GM06990 (cell line): ENCODE results near the gene MEGF6.

Experiments
- DNase-seq: peaks from one replicate; pipeline ENCODE4 v3.0.0-alpha.2; 2011; ENCODE audit not compliant: insufficient read length; ENCODE audit errors: extremely low read depth
- H3K27me3 ChIP-seq: replicated peaks from 2 replicates; pipeline ENCODE4 v1.6.0; 2011; ENCODE audit warnings: low read length; ENCODE audit not compliant: control insufficient read depth, insufficient read depth
- H3K36me3 ChIP-seq: 2 replicates; pipeline ENCODE4 v1.5.1; 2011; ENCODE audit warnings: low read length; ENCODE audit not compliant: control insufficient read depth, insufficient read depth
- H3K4me3 ChIP-seq: replicated peaks from 2 replicates; pipeline ENCODE4 v1.5.1; 2011; ENCODE audit warnings: low read depth, mild to moderate bottlenecking, control low read depth, low read length
- TF ChIP-seq, protein P1 (sequence below): IDR thresholded peaks from 2 replicates; pipeline ENCODE4 v1.5.1; 2011; ENCODE audit warnings: low read length, control low read depth, mild to moderate bottlenecking, inconsistent platforms; ENCODE audit not compliant: insufficient read depth, poor library complexity, severe bottlenecking

Gene MEGF6, protein sequence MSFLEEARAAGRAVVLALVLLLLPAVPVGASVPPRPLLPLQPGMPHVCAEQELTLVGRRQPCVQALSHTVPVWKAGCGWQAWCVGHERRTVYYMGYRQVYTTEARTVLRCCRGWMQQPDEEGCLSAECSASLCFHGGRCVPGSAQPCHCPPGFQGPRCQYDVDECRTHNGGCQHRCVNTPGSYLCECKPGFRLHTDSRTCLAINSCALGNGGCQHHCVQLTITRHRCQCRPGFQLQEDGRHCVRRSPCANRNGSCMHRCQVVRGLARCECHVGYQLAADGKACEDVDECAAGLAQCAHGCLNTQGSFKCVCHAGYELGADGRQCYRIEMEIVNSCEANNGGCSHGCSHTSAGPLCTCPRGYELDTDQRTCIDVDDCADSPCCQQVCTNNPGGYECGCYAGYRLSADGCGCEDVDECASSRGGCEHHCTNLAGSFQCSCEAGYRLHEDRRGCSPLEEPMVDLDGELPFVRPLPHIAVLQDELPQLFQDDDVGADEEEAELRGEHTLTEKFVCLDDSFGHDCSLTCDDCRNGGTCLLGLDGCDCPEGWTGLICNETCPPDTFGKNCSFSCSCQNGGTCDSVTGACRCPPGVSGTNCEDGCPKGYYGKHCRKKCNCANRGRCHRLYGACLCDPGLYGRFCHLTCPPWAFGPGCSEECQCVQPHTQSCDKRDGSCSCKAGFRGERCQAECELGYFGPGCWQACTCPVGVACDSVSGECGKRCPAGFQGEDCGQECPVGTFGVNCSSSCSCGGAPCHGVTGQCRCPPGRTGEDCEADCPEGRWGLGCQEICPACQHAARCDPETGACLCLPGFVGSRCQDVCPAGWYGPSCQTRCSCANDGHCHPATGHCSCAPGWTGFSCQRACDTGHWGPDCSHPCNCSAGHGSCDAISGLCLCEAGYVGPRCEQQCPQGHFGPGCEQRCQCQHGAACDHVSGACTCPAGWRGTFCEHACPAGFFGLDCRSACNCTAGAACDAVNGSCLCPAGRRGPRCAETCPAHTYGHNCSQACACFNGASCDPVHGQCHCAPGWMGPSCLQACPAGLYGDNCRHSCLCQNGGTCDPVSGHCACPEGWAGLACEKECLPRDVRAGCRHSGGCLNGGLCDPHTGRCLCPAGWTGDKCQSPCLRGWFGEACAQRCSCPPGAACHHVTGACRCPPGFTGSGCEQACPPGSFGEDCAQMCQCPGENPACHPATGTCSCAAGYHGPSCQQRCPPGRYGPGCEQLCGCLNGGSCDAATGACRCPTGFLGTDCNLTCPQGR (N-terminal part only)

GRCh38 chr1:3611170-3612019, at the start of gene MEGF6:
MEGF6 (minus strand) TSS chr1:3611508; CDS start chr1:3611268, 240 bp downstream.
- Histone ChIP-seq H3K36me3 (no peaks in the 10 kb centered on the region), H3K27me3 (peaks cover 2% of the 10 kb centered on the region; the same call in 1 of the 2 replicates), H3K4me3 (no peak within 1 kb of the TSS; the same call in 1 of the 2 replicates)
- TF ChIP-seq, protein P1, sequence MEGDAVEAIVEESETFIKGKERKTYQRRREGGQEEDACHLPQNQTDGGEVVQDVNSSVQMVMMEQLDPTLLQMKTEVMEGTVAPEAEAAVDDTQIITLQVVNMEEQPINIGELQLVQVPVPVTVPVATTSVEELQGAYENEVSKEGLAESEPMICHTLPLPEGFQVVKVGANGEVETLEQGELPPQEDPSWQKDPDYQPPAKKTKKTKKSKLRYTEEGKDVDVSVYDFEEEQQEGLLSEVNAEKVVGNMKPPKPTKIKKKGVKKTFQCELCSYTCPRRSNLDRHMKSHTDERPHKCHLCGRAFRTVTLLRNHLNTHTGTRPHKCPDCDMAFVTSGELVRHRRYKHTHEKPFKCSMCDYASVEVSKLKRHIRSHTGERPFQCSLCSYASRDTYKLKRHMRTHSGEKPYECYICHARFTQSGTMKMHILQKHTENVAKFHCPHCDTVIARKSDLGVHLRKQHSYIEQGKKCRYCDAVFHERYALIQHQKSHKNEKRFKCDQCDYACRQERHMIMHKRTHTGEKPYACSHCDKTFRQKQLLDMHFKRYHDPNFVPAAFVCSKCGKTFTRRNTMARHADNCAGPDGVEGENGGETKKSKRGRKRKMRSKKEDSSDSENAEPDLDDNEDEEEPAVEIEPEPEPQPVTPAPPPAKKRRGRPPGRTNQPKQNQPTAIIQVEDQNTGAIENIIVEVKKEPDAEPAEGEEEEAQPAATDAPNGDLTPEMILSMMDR: no peak
- DNase-seq: no peak

DNA sequence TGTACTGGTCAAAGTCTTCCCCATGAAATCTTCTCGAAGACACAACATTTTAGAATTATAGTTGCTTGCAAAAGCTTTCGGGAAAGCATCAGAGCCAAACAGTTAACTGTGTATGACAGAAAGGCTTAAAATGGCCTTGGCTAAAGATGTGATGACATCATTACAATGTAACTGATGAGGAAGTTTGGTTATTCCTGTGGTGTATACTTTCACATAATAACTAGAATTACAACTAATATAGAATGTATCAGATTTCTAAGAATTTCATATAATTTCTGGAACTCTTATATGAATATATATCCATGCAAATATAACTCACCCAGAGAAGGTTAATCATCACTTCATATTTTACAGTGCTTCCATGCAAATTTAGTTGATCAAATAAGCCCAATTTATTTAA, 49.4 kb upstream of the MEGF6 start:
- no peaks in the 10 kb centered on the region for H3K27me3 ChIP-seq
- DNase-seq: no peak
- TF ChIP-seq, protein P1: no peak
- no peak overlapping the region for H3K4me3 ChIP-seq
- no peaks in the 10 kb centered on the region for H3K36me3 ChIP-seq

DNA sequence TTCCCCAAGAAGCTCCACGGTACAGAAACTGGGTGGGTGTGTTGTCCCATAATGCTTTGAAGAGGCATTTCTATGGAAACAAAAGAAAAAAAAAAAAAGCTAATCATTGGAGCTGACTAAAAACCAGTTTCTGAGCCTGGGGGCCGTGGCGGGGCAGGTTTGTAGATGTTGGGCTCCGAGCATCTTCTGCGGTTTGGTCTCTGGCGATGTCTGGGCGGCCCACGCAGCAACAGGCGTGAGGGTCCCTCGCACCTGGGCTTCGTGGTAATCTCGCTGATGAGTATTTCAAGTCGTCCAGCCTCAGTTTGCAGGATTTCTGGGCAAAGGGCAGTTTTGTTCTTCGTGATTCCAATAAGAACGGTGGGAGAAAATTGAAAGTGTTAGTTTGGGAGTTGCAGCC, 47.8 kb upstream of the MEGF6 start:
- DNase-seq: no peak
- H3K27me3 ChIP-seq: no peaks in the 10 kb centered on the region

DNA sequence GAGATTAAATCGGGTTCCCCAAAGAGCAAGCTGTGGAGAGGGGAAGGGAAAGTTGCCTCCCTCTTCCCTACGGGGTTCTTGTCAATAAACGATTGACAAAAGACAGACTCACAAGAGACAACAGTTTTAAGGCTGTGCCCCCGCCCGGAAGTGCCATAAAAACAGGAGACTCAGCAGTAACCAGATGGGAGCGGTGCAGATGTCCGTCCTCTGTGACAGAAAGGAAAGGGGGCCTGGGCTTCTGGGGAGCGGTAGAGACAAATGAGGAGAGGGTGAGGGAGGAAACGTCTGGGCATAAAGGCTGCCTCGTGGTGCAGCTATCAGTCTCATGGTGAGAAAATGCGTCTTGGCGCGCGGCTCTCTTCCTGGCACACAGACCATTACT, 46.9 kb upstream of the MEGF6 start:
- Histone ChIP-seq H3K27me3 (no peaks in the 10 kb centered on the region), H3K36me3 (no peaks in the 10 kb centered on the region), H3K4me3 (no peak overlapping the region)
- DNase-seq: no peak
- TF ChIP-seq, protein P1: no peak

More for the DNA sequence above, 47.8 kb upstream of the MEGF6 start:
- H3K36me3 ChIP-seq: no peaks in the 10 kb centered on the region
- TF ChIP-seq, protein P1: no peak
- H3K4me3 ChIP-seq: no peak overlapping the region

- no peaks in the 10 kb centered on the region for H3K36me3 ChIP-seq
- H3K4me3 ChIP-seq: no peak overlapping the region
- TF ChIP-seq, protein P1: no peak
- no peaks in the 10 kb centered on the region for H3K27me3 ChIP-seq
- no peak for DNase-seq
Measured at GRCh38 chr1:3657578-3658230, 46.4 kb upstream of the MEGF6 start.
